SK-N-SH treated with all-trans-retinoic acid at 6 μM for 48 hours (cell line): Measurements from ENCODE around the gene DST.

Experiments used
- ATAC-seq: fragments of 200-7000 bp; cut with Tn5 transposase; 3 replicates; pipeline ENCODE4 v1.9.1; 2020; ENCODE audit warnings: mild to moderate bottlenecking, moderate library complexity
- ARNTL ChIP-seq: fragments of 450-650 bp; formaldehyde crosslinking; IDR thresholded peaks from 2 replicates; pipeline ENCODE4 v1.5.0; 2020; ENCODE audit warnings: low read depth, mild to moderate bottlenecking, moderate library complexity, borderline replicate concordance
- CSDC2 ChIP-seq: fragments of 250-450 bp; sonication (Bioruptor Pico); IDR thresholded peaks from 2 replicates; pipeline ENCODE4 v1.5.0; 2020; ENCODE audit warnings: mild to moderate bottlenecking, moderate library complexity
- GLIS3 ChIP-seq: fragments of 250-450 bp; sonication (Bioruptor Pico); IDR thresholded peaks from 2 replicates; pipeline ENCODE4 v1.5.0; 2020; ENCODE audit warnings: mild to moderate bottlenecking, moderate library complexity
- ISL1 ChIP-seq: fragments of 250-450 bp; sonication (Bioruptor Pico); IDR thresholded peaks from 2 replicates; pipeline ENCODE4 v2.1.2; 2022; ENCODE audit warnings: mild to moderate bottlenecking, moderate library complexity
- OSR1 ChIP-seq: fragments of 250-450 bp; sonication (Bioruptor Pico); IDR thresholded peaks from 2 replicates; pipeline ENCODE4 v1.8.0; 2022; ENCODE audit warnings: moderate library complexity, mild to moderate bottlenecking, inconsistent platforms
- POU6F1 ChIP-seq: fragments of 250-450 bp; sonication (Bioruptor Pico); IDR thresholded peaks from 2 replicates; pipeline ENCODE4 v1.8.0; 2021; ENCODE audit warnings: low read depth, mild to moderate bottlenecking, moderate library complexity, borderline replicate concordance
- PPARA ChIP-seq: fragments of 250-450 bp; sonication (Bioruptor Pico); IDR thresholded peaks from 2 replicates; pipeline ENCODE4 v1.5.0; 2020; ENCODE audit warnings: mild to moderate bottlenecking, borderline replicate concordance
- TCF4 ChIP-seq: fragments of 250-450 bp; sonication (Bioruptor Pico); IDR thresholded peaks from 2 replicates; pipeline ENCODE4 v1.8.0; 2021; ENCODE audit warnings: mild to moderate bottlenecking, moderate library complexity, borderline replicate concordance
- TOX ChIP-seq: fragments of 250-450 bp; sonication (Bioruptor Pico); IDR thresholded peaks from 2 replicates; pipeline ENCODE4 v1.8.0; 2021; ENCODE audit warnings: mild to moderate bottlenecking, moderate library complexity, borderline replicate concordance
- ZC3H10 ChIP-seq: fragments of 250-450 bp; sonication (Bioruptor Pico); IDR thresholded peaks from 2 replicates; pipeline ENCODE4 v1.5.1; 2021; ENCODE audit warnings: mild to moderate bottlenecking, moderate library complexity
- ZFP3 ChIP-seq: fragments of 250-450 bp; sonication (Bioruptor Pico); IDR thresholded peaks from 2 replicates; pipeline ENCODE4 v1.5.0; 2020; ENCODE audit warnings: mild to moderate bottlenecking, moderate library complexity
- ZFP30 ChIP-seq: fragments of 450-650 bp; formaldehyde crosslinking; IDR thresholded peaks from 2 replicates; pipeline ENCODE4 v1.5.0; 2022; ENCODE audit warnings: mild to moderate bottlenecking, moderate library complexity
- ZNF565 ChIP-seq: fragments of 450-650 bp; formaldehyde crosslinking; conservative IDR thresholded peaks from 2 replicates; pipeline ENCODE4 v1.5.0; 2020; ENCODE audit warnings: low read depth, mild to moderate bottlenecking, moderate library complexity
- ZNF70 ChIP-seq: fragments of 450-650 bp; formaldehyde crosslinking; IDR thresholded peaks from 2 replicates; pipeline ENCODE4 v1.5.0; 2020; ENCODE audit warnings: mild to moderate bottlenecking, moderate library complexity
- TF ChIP-seq, protein P1 (sequence below): fragments of 250-450 bp; sonication (Bioruptor Pico); IDR thresholded peaks from 2 replicates; pipeline ENCODE4 v1.5.0; 2020; ENCODE audit warnings: mild to moderate bottlenecking, moderate library complexity
- TF ChIP-seq, protein P2 (sequence below): fragments of 250-450 bp; sonication (Bioruptor Pico); IDR thresholded peaks from 2 replicates; pipeline ENCODE4 v1.5.1; 2020; ENCODE audit warnings: low read depth, mild to moderate bottlenecking, moderate library complexity
- TF ChIP-seq, protein P3 (sequence below): fragments of 250-450 bp; sonication (Bioruptor Pico); IDR thresholded peaks from 2 replicates; pipeline ENCODE4 v1.8.0; 2020; ENCODE audit warnings: mild to moderate bottlenecking, moderate library complexity, borderline replicate concordance
- TF ChIP-seq, protein P4 (sequence below): fragments of 250-450 bp; sonication (Bioruptor Pico); IDR thresholded peaks from 2 replicates; pipeline ENCODE4 v1.5.1; 2021; ENCODE audit warnings: mild to moderate bottlenecking, moderate library complexity

The DST gene

DNA sequence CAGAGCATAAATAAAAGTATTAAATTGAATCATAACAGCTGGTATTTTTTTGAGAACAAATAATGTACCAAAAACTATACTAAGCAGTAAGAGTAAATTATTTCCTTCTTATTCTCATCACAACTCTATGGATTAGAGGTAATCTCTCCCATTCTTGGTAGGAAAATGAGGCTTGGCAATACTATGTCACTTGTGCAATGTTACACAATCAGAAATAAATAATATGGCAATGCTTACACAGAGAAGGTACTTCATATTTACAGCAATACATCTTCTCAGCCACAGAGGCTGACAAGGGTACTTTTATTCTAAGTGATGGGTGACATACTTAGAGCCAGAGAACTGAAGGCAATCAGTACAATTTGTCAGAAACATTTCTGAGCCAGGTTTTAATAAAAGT is 3.9 kb downstream of the DST start (continued):
- TF ChIP-seq, protein P1, sequence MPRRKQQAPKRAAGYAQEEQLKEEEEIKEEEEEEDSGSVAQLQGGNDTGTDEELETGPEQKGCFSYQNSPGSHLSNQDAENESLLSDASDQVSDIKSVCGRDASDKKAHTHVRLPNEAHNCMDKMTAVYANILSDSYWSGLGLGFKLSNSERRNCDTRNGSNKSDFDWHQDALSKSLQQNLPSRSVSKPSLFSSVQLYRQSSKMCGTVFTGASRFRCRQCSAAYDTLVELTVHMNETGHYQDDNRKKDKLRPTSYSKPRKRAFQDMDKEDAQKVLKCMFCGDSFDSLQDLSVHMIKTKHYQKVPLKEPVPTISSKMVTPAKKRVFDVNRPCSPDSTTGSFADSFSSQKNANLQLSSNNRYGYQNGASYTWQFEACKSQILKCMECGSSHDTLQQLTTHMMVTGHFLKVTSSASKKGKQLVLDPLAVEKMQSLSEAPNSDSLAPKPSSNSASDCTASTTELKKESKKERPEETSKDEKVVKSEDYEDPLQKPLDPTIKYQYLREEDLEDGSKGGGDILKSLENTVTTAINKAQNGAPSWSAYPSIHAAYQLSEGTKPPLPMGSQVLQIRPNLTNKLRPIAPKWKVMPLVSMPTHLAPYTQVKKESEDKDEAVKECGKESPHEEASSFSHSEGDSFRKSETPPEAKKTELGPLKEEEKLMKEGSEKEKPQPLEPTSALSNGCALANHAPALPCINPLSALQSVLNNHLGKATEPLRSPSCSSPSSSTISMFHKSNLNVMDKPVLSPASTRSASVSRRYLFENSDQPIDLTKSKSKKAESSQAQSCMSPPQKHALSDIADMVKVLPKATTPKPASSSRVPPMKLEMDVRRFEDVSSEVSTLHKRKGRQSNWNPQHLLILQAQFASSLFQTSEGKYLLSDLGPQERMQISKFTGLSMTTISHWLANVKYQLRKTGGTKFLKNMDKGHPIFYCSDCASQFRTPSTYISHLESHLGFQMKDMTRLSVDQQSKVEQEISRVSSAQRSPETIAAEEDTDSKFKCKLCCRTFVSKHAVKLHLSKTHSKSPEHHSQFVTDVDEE (CRISPR knock-in tag), result no peak
- TF ChIP-seq ZC3H10, result no peak

GRCh38 chr6:56637640-56638039 is 5.0 kb downstream of the DST start:
- TF ChIP-seq TCF4 (CRISPR knock-in tag) (no peak), OSR1 (CRISPR knock-in tag) (no peak), POU6F1 (no peak), ZFP3 (no peak), ZC3H10 (0 out of 2 replicates have a peak, but pooled peaks have one; percentile 6)
- peak; percentile 70 for ATAC-seq

DNA sequence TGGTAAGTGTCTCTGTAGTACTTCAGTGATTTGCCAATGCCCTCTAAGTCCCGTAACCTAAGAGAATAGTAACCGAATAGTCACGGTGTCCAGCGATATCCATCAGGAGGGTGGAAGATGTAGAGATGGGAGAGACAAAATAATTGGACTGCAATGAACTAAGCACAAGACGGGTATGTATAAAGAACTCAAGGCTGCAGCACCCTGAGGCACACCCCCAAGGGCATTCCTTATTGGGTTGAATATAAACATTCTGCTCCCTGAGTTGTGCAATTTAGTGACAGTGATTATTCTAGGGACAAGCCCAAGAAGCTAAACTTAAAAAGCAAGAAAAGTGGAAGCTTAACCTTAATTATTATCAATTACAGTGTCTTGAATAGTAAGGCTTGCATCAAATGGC is 14.6 kb downstream of the DST start:
- no peak for ATAC-seq

DNA sequence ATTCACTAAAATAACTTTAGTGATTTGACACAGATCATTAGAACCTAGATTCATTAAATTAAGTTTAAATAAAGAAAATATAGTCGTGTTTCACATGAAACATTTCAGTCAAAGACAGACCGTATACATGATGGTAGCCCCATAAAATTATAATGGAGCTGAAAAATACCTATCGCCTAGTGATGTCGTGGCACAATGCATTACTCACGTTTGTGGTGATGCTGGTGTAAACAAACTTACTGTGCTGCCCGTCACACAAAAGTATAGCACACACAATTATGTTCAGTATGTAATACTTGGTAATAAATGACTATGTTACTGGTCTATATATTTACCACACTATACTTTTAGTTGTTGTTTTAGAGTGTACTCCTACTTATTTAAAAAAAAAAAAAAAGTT is 17.3 kb downstream of the DST start:
- TF ChIP-seq CSDC2, result no peak
- TF ChIP-seq, all 23 proteins: peak for 0
- no peak for ATAC-seq

More for the DNA sequence above, 14.6 kb downstream of the DST start:
- TF ChIP-seq ZFP3 (no peak), ZFP30 (no peak), OSR1 (CRISPR knock-in tag) (no peak), TOX (no peak), CSDC2 (no peak), ZNF70 (CRISPR knock-in tag) (no peak)
- TF ChIP-seq, protein P2, sequence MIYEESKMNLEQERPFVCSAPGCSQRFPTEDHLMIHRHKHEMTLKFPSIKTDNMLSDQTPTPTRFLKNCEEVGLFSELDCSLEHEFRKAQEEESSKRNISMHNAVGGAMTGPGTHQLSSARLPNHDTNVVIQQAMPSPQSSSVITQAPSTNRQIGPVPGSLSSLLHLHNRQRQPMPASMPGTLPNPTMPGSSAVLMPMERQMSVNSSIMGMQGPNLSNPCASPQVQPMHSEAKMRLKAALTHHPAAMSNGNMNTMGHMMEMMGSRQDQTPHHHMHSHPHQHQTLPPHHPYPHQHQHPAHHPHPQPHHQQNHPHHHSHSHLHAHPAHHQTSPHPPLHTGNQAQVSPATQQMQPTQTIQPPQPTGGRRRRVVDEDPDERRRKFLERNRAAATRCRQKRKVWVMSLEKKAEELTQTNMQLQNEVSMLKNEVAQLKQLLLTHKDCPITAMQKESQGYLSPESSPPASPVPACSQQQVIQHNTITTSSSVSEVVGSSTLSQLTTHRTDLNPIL (CRISPR knock-in tag), result no peak
- TF ChIP-seq, all 23 proteins: peak for 0

- TF ChIP-seq ZFP3 (no peak), ARNTL (CRISPR knock-in tag) (no peak), TOX (no peak), ISL1 (CRISPR knock-in tag) (no peak), GLIS3 (CRISPR knock-in tag) (no peak)
- TF ChIP-seq, protein P3, sequence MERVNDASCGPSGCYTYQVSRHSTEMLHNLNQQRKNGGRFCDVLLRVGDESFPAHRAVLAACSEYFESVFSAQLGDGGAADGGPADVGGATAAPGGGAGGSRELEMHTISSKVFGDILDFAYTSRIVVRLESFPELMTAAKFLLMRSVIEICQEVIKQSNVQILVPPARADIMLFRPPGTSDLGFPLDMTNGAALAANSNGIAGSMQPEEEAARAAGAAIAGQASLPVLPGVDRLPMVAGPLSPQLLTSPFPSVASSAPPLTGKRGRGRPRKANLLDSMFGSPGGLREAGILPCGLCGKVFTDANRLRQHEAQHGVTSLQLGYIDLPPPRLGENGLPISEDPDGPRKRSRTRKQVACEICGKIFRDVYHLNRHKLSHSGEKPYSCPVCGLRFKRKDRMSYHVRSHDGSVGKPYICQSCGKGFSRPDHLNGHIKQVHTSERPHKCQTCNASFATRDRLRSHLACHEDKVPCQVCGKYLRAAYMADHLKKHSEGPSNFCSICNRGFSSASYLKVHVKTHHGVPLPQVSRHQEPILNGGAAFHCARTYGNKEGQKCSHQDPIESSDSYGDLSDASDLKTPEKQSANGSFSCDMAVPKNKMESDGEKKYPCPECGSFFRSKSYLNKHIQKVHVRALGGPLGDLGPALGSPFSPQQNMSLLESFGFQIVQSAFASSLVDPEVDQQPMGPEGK (CRISPR knock-in tag), result no peak
- ATAC-seq, result no peak
Observed at GRCh38 chr6:56624728-56625069, 18.0 kb downstream of the DST start.

- TF ChIP-seq CSDC2 (no peak), PPARA (CRISPR knock-in tag) (no peak), OSR1 (CRISPR knock-in tag) (no peak), ZNF565 (CRISPR knock-in tag) (no peak), TOX (no peak), POU6F1 (no peak)
- TF ChIP-seq, protein P4, sequence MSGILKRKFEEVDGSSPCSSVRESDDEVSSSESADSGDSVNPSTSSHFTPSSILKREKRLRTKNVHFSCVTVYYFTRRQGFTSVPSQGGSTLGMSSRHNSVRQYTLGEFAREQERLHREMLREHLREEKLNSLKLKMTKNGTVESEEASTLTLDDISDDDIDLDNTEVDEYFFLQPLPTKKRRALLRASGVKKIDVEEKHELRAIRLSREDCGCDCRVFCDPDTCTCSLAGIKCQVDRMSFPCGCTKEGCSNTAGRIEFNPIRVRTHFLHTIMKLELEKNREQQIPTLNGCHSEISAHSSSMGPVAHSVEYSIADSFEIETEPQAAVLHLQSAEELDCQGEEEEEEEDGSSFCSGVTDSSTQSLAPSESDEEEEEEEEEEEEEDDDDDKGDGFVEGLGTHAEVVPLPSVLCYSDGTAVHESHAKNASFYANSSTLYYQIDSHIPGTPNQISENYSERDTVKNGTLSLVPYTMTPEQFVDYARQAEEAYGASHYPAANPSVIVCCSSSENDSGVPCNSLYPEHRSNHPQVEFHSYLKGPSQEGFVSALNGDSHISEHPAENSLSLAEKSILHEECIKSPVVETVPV, result no peak
- no peak; the same call in 2 of the 3 replicates for ATAC-seq
Observed at GRCh38 chr6:56624046-56624727, 18.5 kb downstream of the DST start.
